AG09309 (cell line): Measurements from ENCODE around the gene TAX1BP3.

ENCODE experiments used
- DNase-seq: peaks from one replicate; pipeline ENCODE4 v3.0.0-alpha.2; 2010; ENCODE audit warnings: low read depth
- H3K4me3 ChIP-seq: 2 replicates; pipeline ENCODE4 v1.5.1; 2011; ENCODE audit warnings: mild to moderate bottlenecking, low read depth, low read length, moderate library complexity; ENCODE audit not compliant: control insufficient read depth
- TF ChIP-seq, protein P1 (sequence below): IDR thresholded peaks from 2 replicates; pipeline ENCODE4 v1.5.1; 2011; ENCODE audit warnings: mild to moderate bottlenecking, low read depth, low read length, inconsistent platforms; ENCODE audit not compliant: insufficient read depth, control insufficient read depth; ENCODE audit errors: missing control alignments

The TAX1BP3 gene

DNA sequence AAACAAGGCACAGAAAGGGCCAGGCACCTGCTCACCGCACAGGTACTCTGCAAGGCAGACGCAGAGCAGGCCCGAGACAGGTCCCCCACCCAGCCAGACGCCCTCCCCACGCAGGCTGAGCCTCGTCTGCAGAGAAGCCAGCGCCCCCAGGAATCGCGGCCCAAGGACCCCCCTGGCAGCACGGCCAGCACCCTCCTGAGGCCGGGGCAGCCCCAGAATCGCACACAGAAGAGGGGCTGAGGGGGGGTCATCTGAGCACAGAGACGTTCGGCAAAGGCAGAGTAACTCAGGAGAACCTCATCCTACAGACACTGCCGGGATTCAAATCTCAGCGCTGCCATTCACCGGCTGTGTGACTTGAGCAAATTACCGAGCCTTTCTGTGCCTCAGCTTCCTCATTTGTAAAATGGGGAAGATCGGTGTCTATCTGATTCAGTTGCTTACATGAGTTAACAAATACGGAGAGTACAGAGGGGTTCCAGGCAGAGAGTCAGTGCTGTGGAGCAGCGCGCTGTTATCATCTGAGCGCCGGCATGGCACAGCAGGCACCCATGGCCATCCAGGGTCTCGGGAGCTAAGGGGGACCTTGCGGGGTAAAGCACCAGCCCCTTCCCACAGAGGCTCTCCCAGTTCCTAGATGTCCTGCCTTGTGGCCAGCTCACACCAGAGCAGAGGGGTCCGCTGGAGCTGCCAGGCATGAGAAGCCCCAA lies 10.6 kb upstream of the TAX1BP3 start:
- no peak for DNase-seq
- H3K4me3 ChIP-seq: no peak overlapping the region
- TF ChIP-seq, protein P1, sequence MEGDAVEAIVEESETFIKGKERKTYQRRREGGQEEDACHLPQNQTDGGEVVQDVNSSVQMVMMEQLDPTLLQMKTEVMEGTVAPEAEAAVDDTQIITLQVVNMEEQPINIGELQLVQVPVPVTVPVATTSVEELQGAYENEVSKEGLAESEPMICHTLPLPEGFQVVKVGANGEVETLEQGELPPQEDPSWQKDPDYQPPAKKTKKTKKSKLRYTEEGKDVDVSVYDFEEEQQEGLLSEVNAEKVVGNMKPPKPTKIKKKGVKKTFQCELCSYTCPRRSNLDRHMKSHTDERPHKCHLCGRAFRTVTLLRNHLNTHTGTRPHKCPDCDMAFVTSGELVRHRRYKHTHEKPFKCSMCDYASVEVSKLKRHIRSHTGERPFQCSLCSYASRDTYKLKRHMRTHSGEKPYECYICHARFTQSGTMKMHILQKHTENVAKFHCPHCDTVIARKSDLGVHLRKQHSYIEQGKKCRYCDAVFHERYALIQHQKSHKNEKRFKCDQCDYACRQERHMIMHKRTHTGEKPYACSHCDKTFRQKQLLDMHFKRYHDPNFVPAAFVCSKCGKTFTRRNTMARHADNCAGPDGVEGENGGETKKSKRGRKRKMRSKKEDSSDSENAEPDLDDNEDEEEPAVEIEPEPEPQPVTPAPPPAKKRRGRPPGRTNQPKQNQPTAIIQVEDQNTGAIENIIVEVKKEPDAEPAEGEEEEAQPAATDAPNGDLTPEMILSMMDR: no peak

DNA sequence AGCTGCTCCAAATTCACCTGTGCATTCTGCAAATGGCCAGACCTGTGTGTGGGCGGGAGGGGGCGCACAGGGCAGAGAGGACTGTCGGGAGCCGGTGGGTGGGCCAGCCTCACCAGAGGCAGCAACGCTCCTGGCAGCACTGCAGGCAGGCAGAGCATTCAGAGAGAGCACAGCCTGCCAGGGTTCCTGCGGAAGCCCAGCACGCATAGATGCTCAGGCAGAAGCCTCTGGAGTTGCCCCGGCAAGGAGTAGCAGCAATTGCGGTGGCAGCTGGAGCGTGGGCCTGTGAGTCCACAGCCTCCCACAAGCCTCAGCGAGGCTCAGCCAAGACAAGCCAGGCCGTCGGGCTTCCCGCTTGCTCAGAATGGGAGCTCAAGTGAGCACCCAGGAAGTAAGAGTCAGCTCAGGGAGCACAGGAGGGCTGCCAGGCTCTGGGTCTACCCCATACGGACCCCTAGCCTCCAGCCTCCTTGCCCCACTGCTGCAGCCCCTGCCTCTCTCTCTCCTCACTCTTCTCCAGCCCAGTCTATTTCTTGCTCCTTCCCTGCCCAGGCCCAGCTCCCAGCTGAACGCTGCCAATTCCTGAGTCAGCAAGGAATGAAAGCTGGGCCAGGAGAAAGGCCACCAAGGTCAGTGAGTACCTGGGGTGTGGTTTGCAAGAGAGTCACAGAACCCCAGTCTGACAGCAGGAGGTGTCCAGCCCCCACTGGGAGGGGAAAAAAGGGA lies 9.9 kb upstream of the TAX1BP3 start:
- no peak overlapping the region for H3K4me3 ChIP-seq
- TF ChIP-seq, protein P1: no peak
- DNase-seq: no peak

DNA sequence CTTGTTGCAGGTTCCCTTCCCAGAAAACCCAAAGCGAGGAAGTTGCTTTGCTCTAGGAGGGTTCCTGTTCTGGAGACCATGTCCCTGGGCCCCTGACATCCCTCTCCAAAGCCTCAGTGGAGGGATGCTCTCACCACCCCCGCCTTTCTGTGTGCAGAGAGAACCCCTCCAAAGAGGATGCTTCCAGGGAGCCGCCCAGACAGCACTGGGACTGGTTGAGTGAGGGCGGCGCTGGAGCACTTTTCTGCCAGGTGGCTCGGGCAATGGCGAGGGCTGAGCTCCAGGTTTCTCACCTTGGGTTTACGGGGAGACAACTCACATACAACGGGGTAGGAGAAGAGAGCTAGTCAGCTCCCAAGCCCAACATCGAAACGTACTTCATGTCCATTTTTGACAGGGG lies 7.5 kb upstream of the TAX1BP3 start:
- DNase-seq: no peak
- TF ChIP-seq, protein P1: no peak
- no peak overlapping the region for H3K4me3 ChIP-seq

DNA sequence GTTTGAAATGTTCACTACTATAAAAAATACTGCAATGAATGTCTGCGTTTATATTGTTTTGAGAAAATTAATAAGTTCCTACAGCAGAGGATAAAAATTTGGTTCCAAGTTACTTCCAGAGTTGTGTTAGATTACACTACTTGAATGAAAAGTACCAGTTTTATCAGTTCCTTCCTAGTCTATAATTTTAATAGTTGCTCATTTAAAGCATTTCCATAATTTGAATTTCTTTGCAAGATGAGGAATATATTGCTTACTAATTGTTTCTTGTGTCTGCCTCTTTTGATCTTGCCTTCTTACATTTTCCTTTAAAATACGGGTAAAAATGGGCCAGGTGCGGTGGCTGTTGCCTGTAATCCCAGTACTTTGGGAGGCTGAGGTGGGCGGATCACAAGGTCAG lies 4.2 kb upstream of the TAX1BP3 start:
- TF ChIP-seq, protein P1: no peak

DNA sequence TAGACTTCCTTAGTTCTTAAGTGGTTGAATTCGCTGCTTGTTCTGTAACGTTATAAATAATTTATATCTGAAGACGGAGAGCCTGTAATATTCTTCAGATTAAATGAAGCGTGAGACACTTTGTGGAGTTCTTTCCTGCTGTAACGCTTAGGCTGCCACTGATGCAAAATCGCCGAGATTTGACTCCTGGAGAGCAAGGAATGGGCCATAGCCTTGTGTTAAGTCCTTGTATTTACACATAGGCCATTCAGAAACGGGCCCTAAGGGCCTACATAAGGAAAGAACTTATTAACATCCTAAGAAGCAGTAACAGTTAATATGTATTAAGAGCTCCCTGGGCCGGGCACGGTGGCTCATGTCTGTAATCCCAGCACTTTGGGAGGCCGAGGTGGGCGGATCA lies 1.2 kb upstream of the TAX1BP3 start:
- no peak for DNase-seq
- TF ChIP-seq, protein P1: no peak
- peak overlapping the region; percentile 95 for H3K4me3 ChIP-seq

More for the DNA sequence above, 4.2 kb upstream of the TAX1BP3 start:
- H3K4me3 ChIP-seq: no peak overlapping the region
- DNase-seq: no peak

DNA sequence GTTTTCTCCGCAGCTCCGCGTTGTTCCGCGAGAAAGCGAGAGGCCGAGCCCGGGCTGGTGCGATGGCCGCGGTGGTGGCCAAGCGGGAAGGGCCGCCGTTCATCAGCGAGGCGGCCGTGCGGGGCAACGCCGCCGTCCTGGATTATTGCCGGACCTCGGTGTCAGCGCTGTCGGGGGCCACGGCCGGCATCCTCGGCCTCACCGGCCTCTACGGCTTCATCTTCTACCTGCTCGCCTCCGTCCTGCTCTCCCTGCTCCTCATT lies 638 bp upstream of the TAX1BP3 start:
- no peak for DNase-seq
- H3K4me3 ChIP-seq: peak overlapping the region; percentile 95
- TF ChIP-seq, protein P1: no peak
